ENCODE measurements around the gene ZDHHC17.

Gene ZDHHC17

GRCh38 chr12:76813265-76813664 lies 49.4 kb downstream of the ZDHHC17 start:
- H3K36me3 Mint-ChIP-seq (ENCODE audit: low read depth), result peaks cover 31% of the 10 kb centered on the region
- no peaks in the 10 kb centered on the region for H3K27me3 Mint-ChIP-seq
- intact Hi-C loops (cut with micrococcal nuclease), result no loop called here
- H3K4me1 Mint-ChIP-seq (ENCODE audit: low read depth), result no peaks in the 10 kb centered on the region
- no peak overlapping the region for H3K4me3 Mint-ChIP-seq
- H3K9me3 Mint-ChIP-seq, result no peaks in the 10 kb centered on the region
- H3K27ac Mint-ChIP-seq, result no peak overlapping the region

- Mint-ChIP-seq H3K36me3 (ENCODE audit: low read depth) (peaks cover 38% of the 10 kb centered on the region), H3K27ac (no peak overlapping the region), H3K4me3 (no peak overlapping the region), H3K27me3 (no peaks in the 10 kb centered on the region), H3K9me3 (no peaks in the 10 kb centered on the region), H3K4me1 (ENCODE audit: low read depth) (no peaks in the 10 kb centered on the region)
- intact Hi-C loops (cut with micrococcal nuclease), result no loop called here
Measured at GRCh38 chr12:76813972-76814371, 50.1 kb downstream of the ZDHHC17 start.

GRCh38 chr12:76820888-76821482 lies 57.1 kb downstream of the ZDHHC17 start:
- intact Hi-C loops (cut with micrococcal nuclease), result no loop called here
- Mint-ChIP-seq H3K27me3 (no peaks in the 10 kb centered on the region), H3K4me3 (no peak overlapping the region), H3K4me1 (ENCODE audit: low read depth) (no peaks in the 10 kb centered on the region), H3K27ac (no peak overlapping the region), H3K9me3 (no peaks in the 10 kb centered on the region), H3K36me3 (ENCODE audit: low read depth) (peaks cover 33% of the 10 kb centered on the region)

- peaks cover 41% of the 10 kb centered on the region for H3K36me3 Mint-ChIP-seq (ENCODE audit: low read depth)
- intact Hi-C loops (cut with micrococcal nuclease), result no loop called here
- H3K9me3 Mint-ChIP-seq, result no peaks in the 10 kb centered on the region
- H3K27ac Mint-ChIP-seq, result no peak overlapping the region
- no peaks in the 10 kb centered on the region for H3K27me3 Mint-ChIP-seq
- H3K4me3 Mint-ChIP-seq, result no peak overlapping the region
- H3K4me1 Mint-ChIP-seq (ENCODE audit: low read depth), result no peaks in the 10 kb centered on the region
Measured at GRCh38 chr12:76830436-76830835, 66.5 kb downstream of the ZDHHC17 start.

GRCh38 chr12:76836633-76837032 lies 72.7 kb downstream of the ZDHHC17 start:
- Mint-ChIP-seq H3K36me3 (ENCODE audit: low read depth) (peaks cover 20% of the 10 kb centered on the region), H3K27me3 (no peaks in the 10 kb centered on the region), H3K4me3 (no peak overlapping the region), H3K9me3 (no peaks in the 10 kb centered on the region), H3K27ac (no peak overlapping the region), H3K4me1 (ENCODE audit: low read depth) (no peaks in the 10 kb centered on the region)
- intact Hi-C loops (cut with micrococcal nuclease), result no loop called here

- H3K36me3 Mint-ChIP-seq (ENCODE audit: low read depth), result peaks cover 53% of the 10 kb centered on the region
- no peak overlapping the region for H3K27ac Mint-ChIP-seq
- H3K9me3 Mint-ChIP-seq, result no peaks in the 10 kb centered on the region
- no peak overlapping the region for H3K4me3 Mint-ChIP-seq
- H3K27me3 Mint-ChIP-seq, result no peaks in the 10 kb centered on the region
- no peaks in the 10 kb centered on the region for H3K4me1 Mint-ChIP-seq (ENCODE audit: low read depth)
- intact Hi-C loops (cut with micrococcal nuclease), result no loop called here
Measured at GRCh38 chr12:76847260-76847659, 83.3 kb downstream of the ZDHHC17 start.

GRCh38 chr12:76848132-76848531 lies 84.2 kb downstream of the ZDHHC17 start:
- no peak overlapping the region for H3K4me3 Mint-ChIP-seq
- no peak overlapping the region for H3K27ac Mint-ChIP-seq
- no peaks in the 10 kb centered on the region for H3K27me3 Mint-ChIP-seq
- H3K36me3 Mint-ChIP-seq (ENCODE audit: low read depth), result peaks cover 57% of the 10 kb centered on the region
- H3K4me1 Mint-ChIP-seq (ENCODE audit: low read depth), result no peaks in the 10 kb centered on the region
- intact Hi-C loops (cut with micrococcal nuclease), result no loop called here
- H3K9me3 Mint-ChIP-seq, result no peaks in the 10 kb centered on the region

- no peak overlapping the region for H3K27ac Mint-ChIP-seq
- intact Hi-C loops (cut with micrococcal nuclease), result no loop called here
- peaks cover 66% of the 10 kb centered on the region for H3K36me3 Mint-ChIP-seq (ENCODE audit: low read depth)
- H3K4me3 Mint-ChIP-seq, result no peak overlapping the region
- H3K4me1 Mint-ChIP-seq (ENCODE audit: low read depth), result no peaks in the 10 kb centered on the region
- no peaks in the 10 kb centered on the region for H3K27me3 Mint-ChIP-seq
- peaks cover 13% of the 10 kb centered on the region for H3K9me3 Mint-ChIP-seq
Measured at GRCh38 chr12:76852106-76852505, 88.2 kb downstream of the ZDHHC17 start.

GRCh38 chr12:76855271-76855670 lies 91.4 kb downstream of the ZDHHC17 start:
- Mint-ChIP-seq H3K27me3 (no peaks in the 10 kb centered on the region), H3K27ac (no peak overlapping the region), H3K4me1 (ENCODE audit: low read depth) (no peaks in the 10 kb centered on the region), H3K9me3 (peaks cover 13% of the 10 kb centered on the region), H3K36me3 (ENCODE audit: low read depth) (peaks cover 47% of the 10 kb centered on the region), H3K4me3 (no peak overlapping the region)
- intact Hi-C loops (cut with micrococcal nuclease), result no loop called here

- Mint-ChIP-seq H3K4me3 (no peak overlapping the region), H3K36me3 (ENCODE audit: low read depth) (peaks cover 39% of the 10 kb centered on the region), H3K27ac (no peak overlapping the region), H3K4me1 (ENCODE audit: low read depth) (no peaks in the 10 kb centered on the region), H3K27me3 (no peaks in the 10 kb centered on the region), H3K9me3 (peaks cover 13% of the 10 kb centered on the region)
- intact Hi-C loops (cut with micrococcal nuclease), result no loop called here
Measured at GRCh38 chr12:76856018-76856644, 92.2 kb downstream of the ZDHHC17 start.

- intact Hi-C loops (cut with micrococcal nuclease), result no loop called here
- H3K36me3 Mint-ChIP-seq (ENCODE audit: low read depth), result peaks cover 28% of the 10 kb centered on the region
- no peaks in the 10 kb centered on the region for H3K4me1 Mint-ChIP-seq (ENCODE audit: low read depth)
- H3K9me3 Mint-ChIP-seq, result peaks cover 13% of the 10 kb centered on the region
- H3K27ac Mint-ChIP-seq, result no peak overlapping the region
- no peaks in the 10 kb centered on the region for H3K27me3 Mint-ChIP-seq
- H3K4me3 Mint-ChIP-seq, result no peak overlapping the region
Measured at GRCh38 chr12:76859611-76860010, 95.7 kb downstream of the ZDHHC17 start.

GRCh38 chr12:76860256-76860655 lies 96.3 kb downstream of the ZDHHC17 start:
- intact Hi-C loops (cut with micrococcal nuclease), result no loop called here
- H3K9me3 Mint-ChIP-seq, result peaks cover 7% of the 10 kb centered on the region
- H3K4me3 Mint-ChIP-seq, result no peak overlapping the region
- no peak overlapping the region for H3K27ac Mint-ChIP-seq
- no peaks in the 10 kb centered on the region for H3K4me1 Mint-ChIP-seq (ENCODE audit: low read depth)
- peaks cover 21% of the 10 kb centered on the region for H3K36me3 Mint-ChIP-seq (ENCODE audit: low read depth)
- no peaks in the 10 kb centered on the region for H3K27me3 Mint-ChIP-seq

- intact Hi-C loops (cut with micrococcal nuclease), result no loop called here
- H3K4me1 Mint-ChIP-seq (ENCODE audit: low read depth), result no peaks in the 10 kb centered on the region
- no peaks in the 10 kb centered on the region for H3K27me3 Mint-ChIP-seq
- H3K27ac Mint-ChIP-seq, result no peak overlapping the region
- no peaks in the 10 kb centered on the region for H3K9me3 Mint-ChIP-seq
- no peaks in the 10 kb centered on the region for H3K36me3 Mint-ChIP-seq (ENCODE audit: low read depth)
- H3K4me3 Mint-ChIP-seq, result no peak overlapping the region
Measured at GRCh38 chr12:76863005-76863670, 99.2 kb downstream of the ZDHHC17 start.

GRCh38 chr12:76863837-76864236 lies 99.9 kb downstream of the ZDHHC17 start:
- no peak overlapping the region for H3K27ac Mint-ChIP-seq
- H3K36me3 Mint-ChIP-seq (ENCODE audit: low read depth), result no peaks in the 10 kb centered on the region
- H3K27me3 Mint-ChIP-seq, result no peaks in the 10 kb centered on the region
- no peak overlapping the region for H3K4me3 Mint-ChIP-seq
- H3K4me1 Mint-ChIP-seq (ENCODE audit: low read depth), result no peaks in the 10 kb centered on the region
- H3K9me3 Mint-ChIP-seq, result no peaks in the 10 kb centered on the region
- intact Hi-C loops (cut with micrococcal nuclease), result no loop called here
